A172 (cell line): ENCODE measurements around the gene MBLAC1. TPM values are rescaled to one million over a fixed set of nuclear protein-coding genes. Genes with fewer than 3 reads are reported as not detected.

ENCODE experiments used
- DNase-seq: peaks from one replicate; pipeline ENCODE4 v3.0.0-alpha.2; 2015; ENCODE audit warnings: low spot score
- total RNA-seq: library from RNA; depleted of rRNA; stranded (reverse); fragments of >200 nt; shearing (Covaris generic); gene quantifications from 2 replicates; pipeline ENCODE4 v1.2.3, GENCODE V29; 2014

The MBLAC1 gene
- total RNA-seq, 1 experiment from 2014 or later: 1.4 TPM

DNA sequence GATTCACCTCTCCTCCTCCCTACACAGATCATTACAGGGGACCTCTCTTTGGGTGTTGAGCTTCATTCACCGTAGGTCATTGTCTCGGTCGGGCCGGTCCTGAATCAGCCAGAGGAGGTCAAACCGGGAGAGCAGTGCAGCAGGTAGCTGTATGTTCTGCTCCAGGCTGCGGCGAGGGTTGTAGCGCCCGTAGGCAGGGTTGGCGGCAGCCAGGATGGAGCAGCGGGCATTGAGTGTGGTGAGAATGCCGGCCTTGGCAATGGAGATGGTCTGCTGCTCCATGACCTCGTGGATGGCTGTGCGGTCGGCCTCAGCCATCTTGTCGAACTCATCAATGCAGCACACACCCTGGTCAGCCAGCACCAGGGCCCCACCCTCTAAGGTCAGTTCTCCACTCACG is 31.1 kb upstream of the MBLAC1 start:
- no peak for DNase-seq

DNA sequence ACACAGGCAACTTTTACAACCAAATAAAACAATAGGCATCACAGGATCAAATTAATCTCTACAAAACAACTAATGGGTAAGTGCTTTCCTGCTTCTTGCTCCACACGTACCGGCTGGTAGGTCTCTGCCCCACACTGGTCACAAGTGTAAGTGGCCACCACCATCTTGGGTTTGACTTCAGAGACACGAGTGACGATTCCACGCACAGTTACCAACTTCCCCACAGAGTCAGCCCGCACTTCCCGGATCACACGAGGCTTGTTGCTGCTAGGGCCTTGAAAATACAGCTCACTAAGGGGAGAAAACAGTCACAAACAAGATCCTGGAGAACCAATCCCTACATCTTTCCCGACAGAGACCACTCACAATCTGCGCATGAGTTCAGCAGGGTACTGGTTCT is 27.9 kb upstream of the MBLAC1 start:
- no peak for DNase-seq

DNA sequence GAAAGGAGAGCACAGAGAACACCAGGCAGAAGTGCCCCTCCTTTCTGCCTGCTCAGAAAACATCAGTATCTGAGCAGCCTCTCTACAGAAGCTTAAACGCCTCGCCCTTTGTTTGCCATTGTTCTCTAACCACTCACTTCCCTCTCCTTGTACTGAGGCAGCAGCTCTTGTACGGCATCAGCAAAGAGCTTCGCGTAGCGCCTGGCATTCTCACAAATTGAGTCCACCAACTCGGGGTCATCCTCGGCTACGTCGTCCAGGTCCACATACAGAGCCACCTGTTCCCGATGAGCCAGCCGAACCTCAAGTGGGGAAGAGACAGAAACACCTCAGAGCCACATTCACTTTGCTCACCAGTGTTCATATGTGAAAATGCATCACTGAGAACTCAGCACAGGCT is 27.3 kb upstream of the MBLAC1 start:
- no peak for DNase-seq

DNA sequence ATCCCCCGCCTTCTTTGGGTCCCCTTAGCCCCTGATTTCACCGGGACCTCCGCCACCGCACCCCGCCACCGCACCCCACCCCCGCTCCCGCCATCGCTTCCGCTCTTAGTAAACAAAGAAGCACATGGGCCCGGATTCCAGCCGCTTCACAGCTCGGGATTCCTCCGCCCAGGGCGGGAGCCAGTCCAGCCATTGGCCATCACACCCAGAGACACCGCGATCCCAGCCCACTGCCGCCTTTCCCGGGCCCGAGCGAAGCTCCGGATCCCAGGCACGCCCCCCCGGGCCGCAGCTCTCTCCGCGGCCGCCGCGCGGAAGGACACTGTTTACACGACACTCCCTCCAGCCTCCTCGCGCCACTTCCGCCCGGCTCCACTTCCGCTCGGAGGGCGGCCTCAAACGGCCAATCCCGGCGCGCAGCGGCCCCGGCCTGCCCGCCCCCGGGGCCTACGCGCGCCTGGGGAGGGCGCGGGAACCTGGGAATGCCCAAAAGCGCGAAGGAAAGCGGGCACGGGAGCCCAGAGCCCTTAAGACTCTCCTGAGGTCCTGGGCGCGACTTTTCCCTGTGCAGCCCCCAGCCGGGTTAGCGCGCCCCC is 26.2 kb upstream of the MBLAC1 start:
- DNase-seq: peak; percentile 85

DNA sequence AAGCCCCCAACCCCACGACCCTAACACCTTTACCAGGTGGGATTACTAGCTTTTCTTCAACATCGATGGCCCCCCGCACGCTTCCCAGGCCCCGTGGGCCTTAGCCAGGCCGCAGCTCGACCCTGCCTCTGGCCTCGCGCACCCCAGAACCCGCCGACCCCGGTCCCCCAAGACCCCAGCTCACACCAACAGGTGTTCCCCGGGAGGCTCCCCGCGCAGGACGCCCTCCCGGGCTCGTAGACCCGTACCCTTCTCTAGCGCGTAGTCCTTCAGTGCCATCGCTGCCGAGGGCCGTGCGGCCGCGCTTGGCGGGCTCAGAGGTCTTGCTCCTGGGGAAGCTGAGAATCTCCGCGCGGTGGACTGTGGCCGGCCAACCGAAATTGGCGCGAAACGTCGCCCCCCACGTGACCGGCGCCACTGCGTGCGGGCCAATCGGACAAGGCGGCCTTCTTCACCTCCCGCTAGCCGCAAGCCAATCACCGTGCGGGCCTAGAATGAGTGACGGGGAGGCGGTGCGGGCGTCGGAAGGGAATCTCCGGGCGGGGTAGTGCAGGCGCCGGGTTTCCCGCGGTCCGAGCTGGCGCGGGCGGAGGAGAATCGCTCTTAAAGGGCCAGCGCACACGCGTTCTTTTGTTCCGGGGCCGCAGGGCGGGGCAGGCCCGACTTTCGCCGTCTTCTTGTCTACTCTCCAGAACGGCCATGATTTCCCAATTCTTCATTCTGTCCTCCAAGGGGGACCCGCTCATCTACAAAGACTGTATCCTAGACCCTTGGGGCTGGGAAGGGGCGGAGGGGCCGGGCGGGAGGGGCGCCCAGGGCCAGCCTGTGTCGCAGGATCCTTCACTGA is 25.5 kb upstream of the MBLAC1 start, which contains the start of the genes AP4M1 and MCM7:
Gene AP4M1, plus strand, starts transcription at position 628 of the 847 bp plus-strand sequence. Its CDS starts 72 bp downstream, at position 700.
Gene MCM7, minus strand, starts transcription at position 382 of the 847 bp plus-strand sequence. Its CDS starts 103 bp downstream, at position 279.
- DNase-seq: peak; percentile 97

DNA sequence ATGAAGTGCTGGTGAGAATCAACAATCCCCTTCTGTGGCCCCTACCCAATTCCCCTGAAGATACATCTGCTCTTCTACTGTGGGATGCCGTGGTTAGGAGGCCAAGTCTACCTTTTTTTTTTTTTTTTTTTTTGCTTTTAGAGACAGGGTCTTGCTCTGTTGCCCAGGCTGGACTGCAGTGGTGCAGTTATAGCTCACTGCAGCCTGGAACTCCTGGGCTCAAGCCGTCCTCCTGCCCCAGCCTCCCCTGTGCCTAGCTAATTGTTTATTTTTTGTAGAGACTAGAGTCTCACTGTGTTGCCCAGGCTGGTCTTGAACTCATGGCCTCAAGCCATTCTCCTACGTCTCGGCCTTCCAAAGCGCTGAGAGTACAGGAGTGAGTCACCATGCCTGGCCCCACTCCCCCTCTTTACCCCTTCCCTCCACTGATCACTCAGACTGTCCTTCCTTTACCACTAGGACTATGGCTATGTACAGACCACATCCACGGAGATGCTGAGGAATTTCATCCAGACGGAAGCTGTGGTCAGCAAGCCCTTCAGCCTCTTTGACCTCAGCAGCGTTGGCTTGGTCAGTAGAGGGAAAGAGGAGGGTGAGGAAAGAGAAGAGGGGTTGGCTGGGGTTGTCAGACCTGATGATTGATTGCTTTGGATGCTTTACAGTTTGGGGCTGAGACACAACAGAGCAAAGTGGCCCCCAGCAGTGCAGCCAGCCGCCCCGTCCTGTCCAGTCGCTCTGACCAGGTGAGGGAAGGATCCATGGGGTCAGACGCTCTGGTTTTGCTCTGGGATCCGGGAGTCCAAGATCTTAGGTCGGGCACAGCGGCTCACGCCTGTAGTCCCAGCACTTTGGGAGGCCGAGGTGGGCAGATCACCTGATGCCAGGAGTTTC is 23.6 kb upstream of the MBLAC1 start:
- DNase-seq: peak; percentile 99

DNA sequence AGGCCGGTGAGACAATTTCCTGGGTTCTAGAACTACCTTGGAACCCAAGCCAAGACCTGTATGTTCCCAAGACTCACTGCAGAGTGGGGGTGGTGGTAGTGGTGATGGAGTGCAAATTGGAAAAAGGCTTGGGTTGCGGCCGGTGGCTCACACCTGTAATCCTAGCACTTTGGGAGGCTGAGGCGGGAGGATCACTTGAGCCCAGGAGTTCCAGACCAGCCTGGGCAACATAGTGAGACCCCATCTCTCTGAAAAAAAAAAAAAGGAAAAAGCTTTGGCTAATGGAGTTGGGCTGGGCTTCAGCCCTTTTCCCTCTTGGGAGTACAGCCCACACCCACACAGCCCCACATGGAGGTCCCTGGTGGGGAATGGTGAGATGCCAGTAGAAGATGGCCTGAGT is 21.2 kb upstream of the MBLAC1 start:
- no peak for DNase-seq

DNA sequence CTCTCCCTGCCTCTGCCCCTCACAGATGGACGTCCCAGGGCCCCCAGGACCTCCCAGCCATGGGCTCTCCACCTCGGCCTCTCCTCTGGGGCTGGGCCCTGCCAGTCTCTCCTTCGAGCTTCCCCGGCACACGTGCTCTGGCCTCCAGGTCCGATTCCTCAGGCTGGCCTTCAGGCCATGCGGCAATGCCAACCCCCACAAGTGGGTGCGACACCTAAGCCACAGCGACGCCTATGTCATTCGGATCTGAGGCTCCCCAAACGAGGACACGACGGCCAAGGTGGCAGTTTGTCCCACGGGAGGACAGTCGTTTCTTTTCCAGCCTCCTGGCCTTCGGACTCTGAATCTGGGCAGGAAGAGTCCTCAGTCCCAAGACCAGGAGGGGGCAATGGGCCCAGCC is 20.1 kb upstream of the MBLAC1 start:
- DNase-seq: no peak

DNA sequence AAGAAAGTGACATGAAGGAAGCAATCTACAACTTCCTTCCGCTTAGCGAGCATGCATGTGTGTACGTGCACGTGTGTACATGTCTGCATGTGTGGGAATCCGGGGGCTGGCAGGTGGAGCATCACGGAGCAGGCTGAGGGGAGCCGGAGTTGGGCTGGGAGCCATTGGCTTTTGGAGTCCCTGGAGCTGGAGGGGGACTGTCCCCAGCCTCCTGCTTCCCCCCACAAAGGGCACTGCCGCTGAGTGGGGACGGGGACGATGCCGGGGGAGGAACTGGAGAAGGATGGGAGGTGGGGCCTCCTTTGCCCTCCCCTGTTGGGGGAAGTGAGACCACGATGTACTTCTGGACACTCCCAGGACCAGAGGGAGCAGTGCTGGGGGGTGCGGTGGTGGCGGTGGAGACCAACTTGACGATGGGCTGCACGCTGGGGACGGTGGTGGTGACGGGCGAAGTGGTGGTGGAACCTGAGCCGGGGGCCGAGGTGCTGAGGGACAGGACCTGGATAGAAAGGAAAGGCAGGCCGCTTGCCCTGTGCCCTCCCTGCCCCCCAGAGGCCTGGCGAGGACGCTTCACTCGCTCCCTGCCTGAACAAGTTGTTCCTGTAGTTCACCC is 19.5 kb upstream of the MBLAC1 start:
- DNase-seq: no peak

DNA sequence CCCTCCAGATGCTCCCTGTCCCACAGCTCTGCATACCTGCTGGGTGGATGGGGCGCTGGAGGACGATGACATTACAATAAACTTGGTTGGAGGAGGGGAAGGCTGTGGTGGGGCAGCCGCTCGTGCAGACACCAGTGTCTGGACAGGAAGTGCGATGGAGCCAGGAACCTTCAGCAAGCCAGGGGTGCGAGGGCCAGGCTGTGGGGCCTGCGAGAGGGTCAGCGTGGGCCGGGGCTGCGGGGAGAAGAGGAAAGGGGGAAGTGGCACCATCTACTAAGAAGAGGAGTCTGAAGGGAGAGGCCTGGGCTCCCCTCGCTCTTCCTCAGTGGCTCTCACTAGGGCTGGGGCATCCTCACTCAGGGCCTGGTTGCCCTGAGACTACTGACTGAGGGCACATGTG is 18.9 kb upstream of the MBLAC1 start:
- DNase-seq: no peak

DNA sequence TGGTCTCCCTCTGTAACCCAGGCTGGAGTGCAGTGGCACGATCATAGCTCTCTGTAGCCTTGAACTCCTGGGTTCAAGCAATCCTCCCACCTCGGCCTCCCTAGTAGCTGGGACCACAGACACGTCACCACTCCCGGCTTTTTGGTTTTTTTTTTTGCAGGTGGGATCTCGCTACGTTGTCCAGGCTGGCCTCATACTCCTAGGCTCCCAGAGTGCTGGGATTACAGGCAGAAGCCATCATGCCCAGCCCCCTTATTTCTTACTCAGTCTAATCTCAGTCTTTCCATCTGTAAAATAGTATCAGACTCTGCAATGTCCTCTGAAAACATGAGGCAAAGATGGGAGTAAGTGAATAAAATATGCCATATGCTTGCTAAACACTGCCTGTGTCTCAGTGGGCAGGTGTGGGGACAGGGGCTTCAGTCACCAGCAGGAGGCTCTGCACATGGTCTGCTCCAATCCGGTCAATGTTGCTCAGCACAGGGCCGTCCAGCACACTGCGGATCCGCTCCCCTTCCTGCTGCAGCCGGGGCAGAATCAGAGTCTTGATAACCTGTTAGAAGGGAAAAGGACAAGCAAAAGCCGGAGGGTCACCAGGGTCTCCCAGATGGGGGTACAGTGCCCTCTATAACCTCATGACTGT is 17.1 kb upstream of the MBLAC1 start:
- no peak for DNase-seq

DNA sequence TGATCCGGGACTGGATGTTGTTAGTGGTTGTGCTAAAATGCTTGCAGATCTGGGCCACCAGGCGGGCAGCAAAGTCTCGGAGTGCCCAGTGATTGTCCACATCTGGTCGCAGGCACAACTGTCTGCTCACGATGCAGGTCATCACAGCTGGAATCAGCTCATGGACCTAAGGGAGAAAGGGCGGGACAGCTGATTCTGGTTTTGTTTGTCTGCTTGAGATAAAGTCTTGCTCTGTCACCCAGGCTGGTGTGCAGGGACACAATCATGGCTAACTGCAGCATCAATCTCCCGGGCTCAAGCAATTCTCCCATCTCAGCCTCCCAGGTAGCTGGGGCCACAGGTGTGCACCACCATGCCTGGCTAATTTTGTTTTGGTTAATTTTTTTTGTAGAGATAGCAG is 15.6 kb upstream of the MBLAC1 start:
- no peak for DNase-seq

DNA sequence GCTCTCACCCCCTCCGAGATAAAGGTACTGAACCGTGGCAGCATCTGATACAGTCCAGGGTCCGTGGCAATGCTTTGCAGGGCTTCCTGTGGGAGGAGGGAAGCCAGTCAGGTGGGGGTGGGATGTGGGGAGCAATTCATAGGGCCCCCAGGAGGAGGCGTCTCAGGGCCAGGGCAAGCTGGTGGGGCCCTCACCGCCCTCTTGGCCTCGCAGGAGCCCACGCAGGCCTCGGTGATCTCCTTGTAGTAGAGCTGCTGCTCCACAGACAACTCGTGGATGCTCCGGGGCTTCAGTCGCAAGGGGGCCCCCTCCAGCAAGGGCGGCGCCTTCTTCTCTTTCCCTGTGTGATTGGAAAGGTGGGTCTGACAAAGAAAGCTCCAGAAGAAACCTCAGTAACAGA is 14.9 kb upstream of the MBLAC1 start:
- DNase-seq: no peak

DNA sequence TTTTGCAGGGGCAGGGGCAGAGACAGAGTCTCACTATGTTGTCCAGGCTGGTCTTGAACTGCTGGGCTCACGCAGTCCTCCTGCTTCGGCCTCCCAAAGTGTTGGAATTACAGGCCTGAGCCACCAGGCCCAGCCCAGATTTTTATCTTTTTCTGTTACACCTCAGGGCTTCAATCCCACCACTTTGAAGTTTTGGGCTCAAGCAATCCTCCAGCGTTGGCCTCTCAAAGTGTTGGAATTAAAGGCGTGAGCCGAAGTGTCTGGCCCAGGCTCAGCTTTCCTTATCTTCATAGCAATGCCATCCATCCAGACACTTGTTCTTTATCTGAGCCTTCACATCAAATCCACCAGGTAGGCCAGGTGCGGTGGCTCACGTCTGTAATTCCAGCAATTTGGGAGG is 11.7 kb upstream of the MBLAC1 start:
- no peak for DNase-seq

DNA sequence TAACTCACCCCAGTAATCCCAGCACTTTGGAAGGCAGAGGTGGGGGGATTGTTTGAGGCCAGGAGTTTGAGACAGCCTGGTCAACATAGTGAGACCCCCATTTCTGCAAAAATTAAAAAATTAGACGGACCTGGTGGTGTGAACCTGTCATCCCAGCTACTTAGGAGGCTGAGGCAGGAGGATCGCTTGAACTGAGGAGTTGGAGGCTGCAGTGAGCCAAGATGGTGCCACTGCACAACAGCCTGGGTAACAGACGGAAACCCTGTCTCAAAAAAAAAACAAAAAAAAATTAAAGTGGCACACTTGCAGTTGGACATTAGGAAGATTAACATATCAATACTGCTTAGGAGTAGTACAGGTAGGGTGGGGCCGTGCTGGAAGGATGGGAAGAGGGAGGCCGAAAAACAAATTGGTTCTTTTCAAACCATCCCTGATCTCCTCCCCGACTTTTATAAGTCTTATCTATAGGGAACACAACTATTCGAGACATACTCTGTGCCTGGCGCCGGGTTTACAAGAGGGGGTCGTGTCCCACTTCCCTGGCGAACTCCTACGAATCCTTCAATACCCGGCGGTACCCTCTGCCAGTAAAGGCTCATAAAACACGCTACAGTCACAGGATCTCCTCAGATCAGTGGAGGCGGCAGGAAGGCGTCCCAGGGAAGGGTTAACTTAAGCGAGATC is 8.2 kb upstream of the MBLAC1 start:
- no peak for DNase-seq

DNA sequence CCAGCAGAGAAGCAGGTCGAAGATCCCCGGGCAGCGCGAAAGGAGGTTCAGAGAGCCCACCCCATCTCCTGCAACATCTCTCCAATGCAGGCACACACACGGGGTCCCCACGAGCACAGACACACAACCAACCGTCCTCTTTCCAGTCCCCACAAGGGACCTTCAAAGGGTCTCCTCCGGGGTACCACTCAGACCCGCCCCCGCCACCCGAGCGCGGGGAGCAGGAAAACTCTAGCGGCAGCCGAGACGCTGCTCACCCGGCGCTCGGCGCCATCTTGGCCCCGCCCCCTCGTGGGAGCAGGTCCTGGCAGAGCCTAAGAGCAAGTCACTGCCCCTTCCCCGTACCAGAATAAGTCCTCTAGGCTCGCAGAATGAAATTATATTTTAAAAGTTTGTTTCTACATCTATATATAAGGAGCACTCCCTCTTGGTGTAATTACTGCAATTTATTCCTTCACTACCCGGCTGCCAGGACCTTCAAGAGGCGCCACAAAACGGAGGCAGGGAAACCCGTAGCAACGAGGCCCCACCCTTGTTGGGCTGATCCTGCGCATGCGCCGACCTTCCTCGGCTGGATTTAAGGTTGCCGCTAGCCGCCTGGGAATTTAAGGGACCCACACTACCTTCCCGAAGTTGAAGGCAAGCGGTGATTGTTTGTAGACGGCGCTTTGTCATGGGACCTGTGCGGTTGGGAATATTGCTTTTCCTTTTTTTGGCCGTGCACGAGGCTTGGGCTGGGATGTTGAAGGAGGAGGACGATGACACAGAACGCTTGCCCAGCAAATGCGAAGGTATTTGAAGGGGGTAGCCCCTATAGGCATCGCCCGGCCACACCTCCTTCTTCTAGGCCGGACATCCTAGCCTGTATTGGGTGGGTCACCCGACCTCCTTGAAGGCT is 7.4 kb upstream of the MBLAC1 start, which contains the start of the genes CNPY4 and TAF6:
Gene CNPY4, plus strand, starts transcription at position 563 of the 898 bp plus-strand sequence. Its CDS starts 111 bp downstream, at position 674.
Gene TAF6, minus strand, starts transcription at position 287 of the 898 bp plus-strand sequence. CDS start 5,149 bp downstream, outside the sequence.
- DNase-seq: peak; percentile 96

DNA sequence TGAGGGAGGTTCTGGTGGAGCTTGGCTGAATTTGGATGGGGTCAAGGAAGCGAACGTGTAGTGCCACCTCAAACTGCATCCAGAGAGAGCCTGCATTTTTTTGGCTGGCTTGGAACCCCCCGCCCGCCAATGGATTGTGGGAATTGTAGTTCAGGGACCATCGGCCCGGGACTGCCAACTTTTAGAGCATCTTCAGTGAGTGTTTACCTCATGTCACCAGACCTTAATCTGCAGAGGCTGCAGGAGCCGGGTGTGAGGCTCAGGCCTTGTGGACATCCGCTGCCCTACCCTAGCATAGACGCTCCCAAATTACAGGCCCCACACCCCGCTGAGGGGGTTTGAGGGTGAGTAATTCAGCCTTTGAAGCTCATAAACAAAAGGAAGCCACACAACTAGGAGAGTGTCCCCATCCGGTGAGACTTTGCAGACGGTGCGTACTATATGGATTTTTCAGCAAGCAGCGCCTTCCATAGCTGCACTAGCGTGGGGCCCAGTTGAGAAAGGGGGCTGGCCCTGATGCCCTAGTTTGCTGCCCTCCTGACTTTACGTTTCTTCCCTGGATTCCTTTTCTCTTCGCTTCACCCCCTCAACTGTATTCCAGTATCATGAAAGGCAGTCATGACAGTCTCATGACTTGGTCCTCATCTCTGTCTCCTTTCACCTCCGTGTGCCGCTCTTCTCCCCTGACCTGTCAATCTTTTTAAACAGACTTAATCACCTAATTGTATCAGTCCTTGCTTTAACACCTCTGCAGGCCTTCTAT is 6.6 kb upstream of the MBLAC1 start:
- DNase-seq: peak; percentile 63

DNA sequence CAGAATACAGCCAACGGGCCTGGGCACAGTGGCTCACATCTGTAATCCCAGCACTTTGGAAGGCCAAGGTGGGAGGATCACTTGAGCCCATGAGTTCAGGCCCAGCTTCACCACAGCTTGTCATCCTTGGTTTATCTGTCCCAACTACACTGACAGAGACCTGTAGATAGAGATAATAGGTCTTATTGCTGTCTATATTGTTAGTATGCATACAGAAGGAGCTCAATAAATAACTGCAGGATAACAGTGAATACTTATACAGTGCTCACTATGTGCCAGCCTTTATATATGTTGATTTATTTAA is 6.1 kb upstream of the MBLAC1 start:
- DNase-seq: no peak

DNA sequence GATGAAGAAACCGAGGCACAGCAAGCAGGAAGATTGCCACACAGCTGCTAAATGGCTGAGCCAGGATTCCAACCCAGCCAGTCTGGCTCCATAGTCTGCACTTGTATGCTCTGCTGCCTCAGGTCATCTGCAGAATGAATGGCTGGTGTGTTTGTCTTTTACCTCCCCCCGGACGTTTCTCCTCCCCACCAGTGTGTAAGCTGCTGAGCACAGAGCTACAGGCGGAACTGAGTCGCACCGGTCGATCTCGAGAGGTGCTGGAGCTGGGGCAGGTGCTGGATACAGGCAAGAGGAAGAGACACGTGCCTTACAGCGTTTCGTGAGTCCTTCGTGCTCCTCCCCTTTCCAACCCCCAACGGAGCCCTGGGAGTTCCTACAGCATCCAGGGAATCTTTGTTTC is 4.7 kb upstream of the MBLAC1 start:
- DNase-seq: no peak
